Natural killer cell (primary cell): Measurements from ENCODE around the gene CTPS1. TPM values are rescaled to one million over a fixed set of nuclear protein-coding genes. Genes with fewer than 3 reads are reported as not detected.

ENCODE experiments used
- ATAC-seq, 3 donors: fragments of 150-1000 bp in 2 of 3; fragments of 200-7000 bp in 1 of 3; cut with Tn5 transposase; 1 replicate in 1 of 3; 2 replicates in 2 of 3; pipeline ENCODE4 v1.10.0; 2021; ENCODE audit warnings: mild to moderate bottlenecking in 2 of 3, moderate library complexity in 2 of 3
- DNase-seq, 2 donors: peaks; one replicate each; pipeline versions ENCODE4 v3.0.0 to v3.0.0-alpha.2; 2013 to 2021; ENCODE audit warnings: mixed read lengths in 1 of 2
- H3K27ac ChIP-seq: one replicate; pipeline ENCODE4 v1.5.1; 2013; ENCODE audit warnings: mild to moderate bottlenecking, low read length
- H3K27me3 ChIP-seq: one replicate; pipeline ENCODE4 v1.6.1; 2013; ENCODE audit warnings: low read length; ENCODE audit not compliant: control insufficient read depth, insufficient read depth
- H3K36me3 ChIP-seq: one replicate; pipeline ENCODE4 v1.6.1; 2013; ENCODE audit warnings: low read length; ENCODE audit not compliant: control insufficient read depth, insufficient read depth
- H3K4me1 ChIP-seq: one replicate; pipeline ENCODE4 v1.6.1; 2013; ENCODE audit warnings: low read length; ENCODE audit not compliant: control insufficient read depth, insufficient read depth
- H3K4me3 ChIP-seq: one replicate; pipeline ENCODE4 v1.5.1; 2013; ENCODE audit warnings: low read length
- H3K9me3 ChIP-seq: one replicate; pipeline ENCODE4 v1.6.1; 2013; ENCODE audit warnings: low read length; ENCODE audit not compliant: control insufficient read depth, insufficient read depth
- H3K27ac Mint-ChIP-seq, 2 donors: one replicate each; pipeline ENCODE4 v1.8.0; 2022; ENCODE audit warnings: mild to moderate bottlenecking in 2 of 2, mixed read lengths in 2 of 2, moderate library complexity in 1 of 2
- H3K27me3 Mint-ChIP-seq, 2 donors: one replicate each; pipeline ENCODE4 v1.8.0; 2022; ENCODE audit warnings: low read depth in 2 of 2, mixed read lengths in 2 of 2
- H3K36me3 Mint-ChIP-seq: one replicate; pipeline ENCODE4 v1.8.0; 2022; ENCODE audit warnings: mixed read lengths
- H3K4me1 Mint-ChIP-seq, 2 donors: one replicate each; pipeline ENCODE4 v1.8.0; 2022; ENCODE audit warnings: mixed read lengths in 2 of 2
- H3K4me3 Mint-ChIP-seq: one replicate; pipeline ENCODE4 v1.8.0; 2022; ENCODE audit warnings: mild to moderate bottlenecking, moderate library complexity, mixed read lengths
- H3K9me3 Mint-ChIP-seq, 2 donors: one replicate each; pipeline ENCODE4 v1.8.0; 2022; ENCODE audit warnings: mixed read lengths in 2 of 2
- WGBS: methylation state at CpG from one replicate; pipeline ENCODE4 v1.1.7; 2013; ENCODE audit warnings: missing lambda C conversion rate; ENCODE audit not compliant: insufficient coverage; 5-methylcytosine and 5-hydroxymethylcytosine counted together
- intact Hi-C: fragments of 100-400 bp; cut with micrococcal nuclease; formaldehyde crosslinking; loops from one replicate; pipeline ENCODE4 v1.14.2; 2022
- total RNA-seq, 4 donors: library from RNA; stranded (reverse); fragments of 120-200 nt in 1 of 4; gene quantifications; one replicate each; pipeline versions ENCODE4 v1.2.3 to v1.2.4, GENCODE V29; 2013 to 2022
- TF ChIP-seq, protein P1 (sequence below): fragments of 200-600 bp; IDR thresholded peaks from one replicate; pipeline ENCODE4 v1.8.0; 2022; ENCODE audit warnings: antibody characterized with exemption

Gene CTPS1
- total RNA-seq, 3 donors from 2014 or later (not counting 1 experiment from before 2014, with no cell fraction given), result 90.5 to 128 (median 99.0) TPM

DNA sequence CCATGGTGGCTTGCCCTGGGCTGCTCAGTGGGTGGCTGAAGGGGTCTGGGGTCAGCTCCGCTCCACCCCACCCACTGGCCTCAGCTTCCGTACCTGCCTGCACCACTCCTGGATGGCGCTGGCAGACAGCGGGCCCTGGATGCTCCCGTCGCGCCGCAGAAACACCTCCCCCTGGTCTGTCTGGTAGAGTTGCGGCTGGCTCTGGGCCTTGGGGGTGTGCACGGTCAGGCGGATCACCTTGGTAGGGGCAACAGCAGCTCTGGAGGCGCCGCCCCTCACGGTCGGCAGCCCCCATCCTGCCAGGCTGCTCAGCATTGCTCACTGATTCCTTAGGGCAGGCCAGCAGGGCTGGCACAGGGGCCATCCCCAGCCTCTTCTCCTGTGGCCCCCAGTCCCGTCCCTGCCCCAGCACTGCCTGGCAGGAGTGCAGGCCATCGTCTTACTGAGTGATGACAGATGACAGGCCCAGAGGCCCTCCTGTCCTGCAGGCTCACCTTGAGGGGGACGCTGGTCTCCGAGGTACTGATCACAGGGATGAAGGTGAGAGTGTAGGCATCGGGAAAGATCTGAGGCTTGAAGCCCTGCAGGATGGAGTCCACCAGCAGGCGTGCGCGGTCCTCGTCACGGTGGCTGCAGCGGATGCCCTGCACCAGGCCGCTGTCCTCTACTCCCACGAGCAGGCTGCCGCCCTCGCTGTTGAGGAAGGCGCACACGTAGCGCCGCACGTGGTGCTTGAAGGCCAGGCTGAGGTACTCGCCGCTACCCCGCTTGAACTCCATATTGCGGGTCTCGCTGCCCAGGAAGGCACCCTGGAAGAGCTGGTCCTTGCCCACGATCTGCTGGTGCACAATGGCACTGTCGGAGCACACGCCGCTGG, 37.9 kb downstream of the CTPS1 start:
- Mint-ChIP-seq H3K27ac (peak overlapping the region in 1 of 2 donors; percentile 11), H3K9me3 (no peaks in the 10 kb centered on the region), H3K4me3 (no peak overlapping the region), H3K36me3 (no peaks in the 10 kb centered on the region), H3K4me1 (peaks cover 0 to 24% of the 10 kb centered on the region in 2 donors), H3K27me3 (no peaks in the 10 kb centered on the region)
- ATAC-seq (peak in 1 of 3 donors; percentile 7), DNase-seq (no peak)
- intact Hi-C loops, result no loop called here
- WGBS, result 97% methylated on average over 44 of the region's 44 CpGs
- H3K4me1 ChIP-seq, result no peaks in the 10 kb centered on the region
- no peak overlapping the region for H3K4me3 ChIP-seq
- H3K27me3 ChIP-seq, result no peaks in the 10 kb centered on the region
- H3K9me3 ChIP-seq, result no peaks in the 10 kb centered on the region
- no peaks in the 10 kb centered on the region for H3K36me3 ChIP-seq
- H3K27ac ChIP-seq, result no peak overlapping the region
- TF ChIP-seq, protein P1, sequence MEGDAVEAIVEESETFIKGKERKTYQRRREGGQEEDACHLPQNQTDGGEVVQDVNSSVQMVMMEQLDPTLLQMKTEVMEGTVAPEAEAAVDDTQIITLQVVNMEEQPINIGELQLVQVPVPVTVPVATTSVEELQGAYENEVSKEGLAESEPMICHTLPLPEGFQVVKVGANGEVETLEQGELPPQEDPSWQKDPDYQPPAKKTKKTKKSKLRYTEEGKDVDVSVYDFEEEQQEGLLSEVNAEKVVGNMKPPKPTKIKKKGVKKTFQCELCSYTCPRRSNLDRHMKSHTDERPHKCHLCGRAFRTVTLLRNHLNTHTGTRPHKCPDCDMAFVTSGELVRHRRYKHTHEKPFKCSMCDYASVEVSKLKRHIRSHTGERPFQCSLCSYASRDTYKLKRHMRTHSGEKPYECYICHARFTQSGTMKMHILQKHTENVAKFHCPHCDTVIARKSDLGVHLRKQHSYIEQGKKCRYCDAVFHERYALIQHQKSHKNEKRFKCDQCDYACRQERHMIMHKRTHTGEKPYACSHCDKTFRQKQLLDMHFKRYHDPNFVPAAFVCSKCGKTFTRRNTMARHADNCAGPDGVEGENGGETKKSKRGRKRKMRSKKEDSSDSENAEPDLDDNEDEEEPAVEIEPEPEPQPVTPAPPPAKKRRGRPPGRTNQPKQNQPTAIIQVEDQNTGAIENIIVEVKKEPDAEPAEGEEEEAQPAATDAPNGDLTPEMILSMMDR, result no peak

DNA sequence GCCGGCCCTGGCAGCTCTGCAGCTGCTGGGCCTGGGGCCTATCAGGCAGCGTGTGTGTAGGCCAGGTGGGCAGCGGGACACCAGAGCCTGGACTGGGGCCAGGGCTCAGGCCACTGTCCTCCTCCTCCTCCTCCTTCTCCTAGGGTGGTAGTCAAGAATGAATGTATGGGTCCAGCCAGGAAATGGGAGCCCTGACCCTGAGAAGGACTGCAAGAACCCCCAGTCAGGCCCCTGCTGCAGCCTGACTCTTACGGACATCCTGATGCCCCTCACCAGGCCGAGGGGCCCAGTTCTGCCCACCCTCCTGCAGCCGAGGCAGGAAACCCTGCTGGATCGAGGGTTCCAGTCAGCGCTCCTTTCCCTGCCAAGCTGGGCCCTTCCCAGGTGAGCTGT, 38.5 kb downstream of the CTPS1 start:
- no peaks in the 10 kb centered on the region for H3K9me3 ChIP-seq
- 93% methylated on average over 8 of the region's 8 CpGs for WGBS
- no peaks in the 10 kb centered on the region for H3K4me1 ChIP-seq
- H3K4me3 Mint-ChIP-seq, result no peak overlapping the region
- no peaks in the 10 kb centered on the region for H3K36me3 ChIP-seq
- no peaks in the 10 kb centered on the region for H3K27me3 Mint-ChIP-seq
- H3K9me3 Mint-ChIP-seq, result no peaks in the 10 kb centered on the region
- H3K27ac Mint-ChIP-seq, result no peak overlapping the region
- no peak for DNase-seq
- H3K27ac ChIP-seq, result no peak overlapping the region
- H3K4me3 ChIP-seq, result no peak overlapping the region
- intact Hi-C loops, result no loop called here
- H3K4me1 Mint-ChIP-seq, result peaks cover 0 to 24% of the 10 kb centered on the region in 2 donors
- TF ChIP-seq, protein P1, result no peak
- no peaks in the 10 kb centered on the region for H3K27me3 ChIP-seq
- H3K36me3 Mint-ChIP-seq, result no peaks in the 10 kb centered on the region
- no peak for ATAC-seq

DNA sequence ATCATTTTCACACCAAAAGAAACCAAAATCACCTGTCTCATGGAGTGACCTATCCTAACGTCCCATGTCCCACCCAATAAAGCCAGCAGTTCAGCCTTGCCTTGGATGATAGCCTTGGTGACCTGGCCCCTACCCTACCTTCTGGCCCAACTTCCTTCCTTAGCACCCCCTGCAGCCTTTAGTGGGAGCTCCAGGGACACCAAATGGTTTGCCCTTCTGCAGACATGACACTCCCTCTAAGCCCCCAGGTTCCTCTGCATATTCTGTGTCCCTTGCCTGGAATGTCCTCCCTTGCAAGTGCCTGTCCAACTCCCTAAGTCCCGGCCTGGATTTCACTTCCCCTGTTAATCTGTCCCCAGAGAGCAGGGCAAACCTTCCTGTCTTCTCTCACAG, 39.9 kb downstream of the CTPS1 start:
- peak overlapping the region in 1 of 2 donors; percentile 50 for H3K27ac Mint-ChIP-seq
- no peaks in the 10 kb centered on the region for H3K27me3 Mint-ChIP-seq
- no peaks in the 10 kb centered on the region for H3K9me3 Mint-ChIP-seq
- Histone ChIP-seq H3K27ac (no peak overlapping the region), H3K9me3 (no peaks in the 10 kb centered on the region), H3K36me3 (no peaks in the 10 kb centered on the region), H3K4me1 (no peaks in the 10 kb centered on the region), H3K27me3 (no peaks in the 10 kb centered on the region), H3K4me3 (no peak overlapping the region)
- TF ChIP-seq, protein P1, result no peak
- H3K36me3 Mint-ChIP-seq, result no peaks in the 10 kb centered on the region
- DNase-seq (no peak), ATAC-seq (no peak)
- intact Hi-C loops, result no loop called here
- H3K4me1 Mint-ChIP-seq, result peaks cover 0 to 21% of the 10 kb centered on the region in 2 donors
- no peak overlapping the region for H3K4me3 Mint-ChIP-seq
- WGBS, result 72% methylated on average over 2 of the region's 2 CpGs
